HG03064 (cell line): ENCODE data around the gene VCAN.

Experiments used
- ATAC-seq: cut with Tn5 transposase; IDR thresholded peaks from one replicate; pipeline ENCODE4 v1.9.1; 2021; ENCODE audit warnings: low read depth; ENCODE audit not compliant: unreplicated experiment

Gene VCAN

GRCh38 chr5:83467371-83468035, 4.0 kb upstream of the VCAN start:
- no peak for ATAC-seq

DNA sequence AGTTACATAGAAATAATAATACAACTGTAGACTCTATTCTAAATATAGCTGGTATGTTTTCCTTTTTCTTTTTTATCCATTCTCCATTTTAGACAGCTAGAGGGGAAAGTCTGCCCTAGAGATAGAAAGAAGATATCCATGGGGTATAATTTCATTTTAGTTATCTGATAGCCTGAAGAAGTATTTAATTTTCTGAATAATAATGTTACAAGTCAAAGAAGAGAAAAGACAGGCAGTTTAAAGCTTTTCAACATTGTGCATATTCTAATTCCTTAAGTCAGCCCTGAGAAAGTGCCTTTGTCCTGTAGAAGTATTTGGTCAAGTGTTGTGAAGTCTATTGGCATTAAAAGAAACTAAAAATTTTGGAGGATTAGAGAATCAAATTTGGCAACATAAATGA, 2.5 kb upstream of the VCAN start:
- ATAC-seq: no peak

DNA sequence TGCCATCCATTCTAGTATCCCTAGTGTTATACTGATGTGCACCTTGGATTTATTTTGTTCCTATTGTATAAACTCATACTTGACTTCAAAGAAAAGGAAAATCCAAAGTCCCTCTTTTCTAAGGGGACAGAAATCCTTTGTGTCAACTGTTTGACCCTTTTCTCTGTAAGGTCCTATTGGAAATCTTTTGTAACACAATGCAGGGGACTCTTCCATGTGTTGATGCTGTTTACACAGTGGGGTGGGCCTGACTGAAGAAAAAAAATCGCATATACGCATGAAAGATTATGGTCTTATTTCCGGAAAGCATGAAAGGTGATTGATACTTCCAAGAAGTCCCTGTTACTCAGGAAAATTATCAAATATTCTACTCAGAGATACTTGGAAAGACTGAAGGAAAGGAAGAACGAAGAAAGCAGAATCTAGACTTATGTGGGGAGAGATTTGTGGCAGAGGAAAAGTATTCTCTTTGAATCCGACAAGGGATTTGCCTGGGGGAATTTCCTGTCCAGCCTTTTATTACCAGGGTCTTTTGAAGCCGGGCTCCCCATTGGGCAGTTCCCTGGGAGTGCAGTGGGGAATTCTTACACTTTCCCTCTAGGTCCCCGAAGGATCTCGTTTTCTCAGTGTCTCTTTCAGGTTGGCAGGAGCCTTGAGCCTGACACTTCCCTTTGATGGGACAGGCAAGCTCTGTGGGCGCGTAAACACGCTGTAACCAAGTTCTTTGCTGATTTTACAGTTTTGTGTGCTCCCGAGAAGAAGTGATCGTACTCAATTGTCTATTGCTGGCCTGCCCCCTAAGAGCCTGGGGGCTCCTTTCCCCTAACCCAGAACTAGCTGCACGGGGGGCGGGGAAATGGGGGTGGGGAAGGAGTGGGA, 779 bp upstream of the VCAN start:
- no peak for ATAC-seq

GRCh38 chr5:83472213-83472507, 616 bp downstream of the VCAN start:
- no peak for ATAC-seq

- peak; percentile 34 for ATAC-seq
These were observed 1.2 kb downstream of the VCAN start for GRCh38 chr5:83472508-83473345.

DNA sequence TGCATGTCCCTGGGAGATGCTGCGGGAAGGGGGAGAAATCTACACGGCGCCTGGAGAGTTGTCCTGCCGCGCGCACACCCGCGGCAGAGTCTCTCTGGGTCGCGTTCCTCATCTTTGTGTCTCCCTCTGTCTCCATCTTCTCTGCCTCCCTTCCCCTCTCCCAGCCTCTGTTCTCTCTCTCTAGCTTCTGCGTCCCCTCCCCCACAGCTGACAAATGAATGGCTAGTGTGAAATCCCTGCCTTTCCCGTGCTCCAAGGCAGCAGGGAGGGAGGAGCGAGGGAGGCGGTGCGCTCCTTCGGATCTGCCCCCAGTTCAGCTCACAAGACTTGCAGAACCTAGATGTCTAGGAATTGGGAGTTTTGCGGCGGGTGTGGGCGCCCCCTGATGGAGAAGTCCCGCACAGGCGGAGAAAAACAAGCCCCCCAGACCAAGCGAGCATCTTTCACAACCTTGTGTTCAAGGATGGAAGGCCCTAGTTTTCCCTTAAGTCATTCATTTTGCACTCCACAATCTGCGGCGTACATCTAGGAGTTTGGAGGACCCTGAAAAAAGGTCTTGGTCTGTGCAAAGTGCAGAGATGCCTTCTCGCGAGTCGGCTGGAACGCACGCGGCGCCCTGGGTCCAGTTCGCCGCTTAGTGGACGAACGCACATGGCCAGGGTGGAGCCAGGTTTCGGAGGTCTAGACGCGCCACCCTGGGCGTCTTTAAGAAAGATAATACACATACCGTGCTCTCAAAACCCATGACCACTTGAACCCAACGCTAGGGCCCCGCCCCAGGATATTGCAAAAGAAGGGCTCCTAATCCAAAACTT, 2.0 kb downstream of the VCAN start:
- ATAC-seq: peak; percentile 59

DNA sequence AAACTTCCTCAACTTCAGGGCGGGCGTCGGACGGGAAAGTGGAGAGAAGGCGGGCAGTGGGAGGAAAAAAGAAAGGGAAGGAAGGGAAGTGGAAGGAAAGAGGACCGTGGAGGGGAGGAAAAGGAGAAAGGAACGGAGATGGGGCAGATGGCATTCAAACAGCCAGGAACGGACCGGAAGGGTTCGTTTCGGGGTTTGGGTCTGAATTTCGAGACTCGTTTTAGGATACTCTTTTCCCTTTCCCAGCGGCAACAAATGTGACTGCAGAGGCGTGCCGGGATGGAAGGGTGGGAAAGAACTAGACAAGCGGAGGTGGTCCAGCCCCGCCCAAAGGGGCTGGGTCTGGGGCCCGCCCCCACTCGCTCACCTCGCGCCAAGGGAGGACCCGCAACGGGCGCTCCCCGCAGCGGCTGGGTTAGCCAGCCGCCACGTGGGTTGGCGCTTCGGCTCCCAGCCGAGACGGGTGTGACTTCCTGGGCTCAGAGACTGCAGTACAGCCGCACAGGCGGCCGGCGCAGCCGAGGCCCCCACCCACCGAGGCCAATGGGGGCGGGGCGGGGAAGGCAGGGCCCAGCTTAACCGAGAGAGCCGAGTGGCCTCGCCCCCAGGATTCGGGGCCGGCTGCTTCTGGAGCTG, 2.7 kb downstream of the VCAN start:
- peak; percentile 51 for ATAC-seq

DNA sequence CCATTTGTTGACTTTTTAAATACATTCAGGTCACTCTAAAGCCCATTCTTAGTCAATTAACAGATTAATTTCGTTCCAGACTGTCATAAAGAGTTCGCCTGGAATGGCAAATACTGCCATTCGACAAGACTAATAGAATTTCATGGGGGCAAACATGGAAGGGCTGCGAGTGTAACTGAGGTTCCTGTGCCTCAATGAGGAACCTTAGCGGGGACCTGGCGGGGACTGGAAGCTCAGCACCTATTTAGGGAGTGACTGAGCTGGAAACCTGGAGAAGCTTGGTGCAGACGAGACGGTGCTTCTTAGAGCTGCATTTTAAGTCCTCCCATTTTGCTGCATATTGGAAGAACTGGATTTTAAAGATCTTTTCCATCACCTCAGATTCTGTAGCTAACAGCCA, 3.4 kb downstream of the VCAN start:
- ATAC-seq: no peak

DNA sequence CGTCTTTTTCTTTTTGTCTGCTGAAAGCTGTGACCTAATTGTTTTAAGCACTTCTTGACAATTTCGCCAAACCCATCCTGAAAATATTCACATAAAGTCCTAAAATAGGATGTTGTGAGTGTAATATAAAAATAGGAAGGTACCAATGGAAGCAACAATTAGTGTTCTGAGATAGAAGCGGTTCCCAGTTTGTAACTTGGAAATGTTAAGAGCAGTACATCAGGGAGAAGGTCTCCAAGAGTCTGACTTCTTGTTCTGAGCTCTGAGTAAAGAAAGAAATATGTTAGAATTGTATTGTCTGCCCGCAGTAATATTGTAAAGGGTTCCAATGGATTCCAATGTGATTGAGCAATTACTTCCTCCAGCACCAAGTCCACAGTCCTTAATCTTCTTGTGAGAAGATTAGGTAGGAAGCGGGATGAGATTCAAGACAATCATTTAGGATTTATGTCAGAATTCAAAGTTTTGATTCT, 3.9 kb downstream of the VCAN start:
- ATAC-seq: no peak

GRCh38 chr5:83475935-83476814, 4.6 kb downstream of the VCAN start:
- ATAC-seq: no peak

DNA sequence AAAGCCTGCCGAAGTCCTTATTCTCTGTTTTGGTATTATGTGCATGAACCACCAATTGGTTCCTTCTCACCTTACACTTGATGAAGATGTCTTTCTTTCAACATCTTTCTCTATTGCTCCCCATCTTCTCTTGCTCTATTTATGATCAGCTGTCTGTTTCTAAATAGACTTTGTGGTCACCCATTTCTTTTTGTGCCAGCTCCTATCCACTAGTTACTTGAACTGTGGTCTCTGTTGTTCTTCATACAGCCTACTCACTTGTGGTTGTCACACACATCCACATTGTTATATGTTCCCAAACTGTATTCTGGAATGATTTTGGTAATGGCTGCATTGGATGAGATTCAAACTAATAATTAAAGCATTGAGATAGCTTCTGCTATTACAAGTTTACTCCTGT, 11.4 kb downstream of the VCAN start:
- ATAC-seq: no peak

DNA sequence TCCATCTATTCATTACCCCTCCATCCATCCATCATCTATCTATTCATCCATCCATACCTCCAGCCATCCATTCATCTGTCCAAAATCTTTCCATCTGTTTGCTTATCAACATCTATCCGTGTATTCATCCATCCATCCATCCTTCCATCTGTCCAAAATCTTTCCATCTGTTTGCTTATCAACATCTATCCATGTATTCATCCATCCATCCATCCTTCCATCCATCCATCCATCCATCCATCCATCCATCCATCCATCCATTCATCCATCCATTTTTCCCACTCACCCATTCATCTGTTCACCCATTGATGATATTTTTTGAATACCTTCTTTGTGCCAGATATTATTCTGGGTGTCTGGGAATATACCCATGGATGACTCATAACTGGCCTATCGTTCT, 12.8 kb downstream of the VCAN start:
- no peak for ATAC-seq

- ATAC-seq: no peak
These were observed 14.3 kb downstream of the VCAN start for GRCh38 chr5:83485842-83486241.

DNA sequence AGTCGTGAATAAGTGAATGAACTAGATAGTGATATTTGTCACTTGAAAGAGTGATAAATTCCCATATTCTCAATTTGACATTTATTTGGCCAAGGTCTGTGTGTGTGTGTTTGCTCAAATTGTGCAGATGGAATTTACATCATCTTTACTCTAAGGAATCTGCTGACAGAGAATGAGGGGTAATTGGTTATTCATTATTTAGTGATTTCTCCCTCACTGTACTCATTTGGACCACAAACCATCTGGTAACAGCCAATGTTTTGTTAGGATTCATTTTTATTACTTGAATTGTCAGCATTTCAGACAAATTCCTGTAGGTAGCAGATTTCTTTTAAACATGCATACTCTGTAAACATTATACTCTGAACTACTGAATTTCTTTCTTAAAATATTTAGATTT, 15.6 kb downstream of the VCAN start:
- no peak for ATAC-seq

GRCh38 chr5:83488271-83488670, 16.7 kb downstream of the VCAN start:
- ATAC-seq: no peak

- no peak for ATAC-seq
These were observed 17.3 kb downstream of the VCAN start for GRCh38 chr5:83488821-83489220.

DNA sequence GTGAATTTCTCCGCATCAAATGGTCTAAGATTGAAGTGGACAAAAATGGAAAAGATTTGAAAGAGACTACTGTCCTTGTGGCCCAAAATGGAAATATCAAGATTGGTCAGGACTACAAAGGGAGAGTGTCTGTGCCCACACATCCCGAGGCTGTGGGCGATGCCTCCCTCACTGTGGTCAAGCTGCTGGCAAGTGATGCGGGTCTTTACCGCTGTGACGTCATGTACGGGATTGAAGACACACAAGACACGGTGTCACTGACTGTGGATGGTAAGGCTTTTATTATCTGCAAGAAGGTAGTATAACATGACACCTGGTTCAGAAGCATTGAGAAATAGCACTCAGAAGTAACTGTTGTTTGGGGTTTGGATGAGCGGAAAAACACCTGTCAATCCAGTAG, 18.7 kb downstream of the VCAN start:
- ATAC-seq: no peak

DNA sequence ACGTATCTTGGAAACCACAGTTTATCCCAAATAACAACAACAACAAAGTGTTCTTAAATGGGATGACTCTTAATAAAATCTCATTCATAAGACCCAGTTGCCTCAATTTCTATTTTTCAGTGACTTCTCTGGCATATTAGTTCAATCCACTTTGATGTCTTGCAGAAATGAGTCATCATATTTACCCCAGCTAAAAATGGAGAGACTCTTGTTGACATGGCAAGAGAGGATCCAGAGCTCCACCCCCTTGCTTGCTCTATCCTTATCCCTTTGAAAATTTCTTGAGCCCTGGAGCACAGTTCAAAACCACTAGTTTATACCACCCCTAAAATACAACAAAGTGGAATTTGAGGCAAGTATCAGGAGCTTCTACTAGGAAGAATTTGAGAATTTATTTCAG, 20.8 kb downstream of the VCAN start:
- no peak for ATAC-seq

GRCh38 chr5:83493644-83494043, 22.1 kb downstream of the VCAN start:
- no peak for ATAC-seq
